ENCODE data around the gene YIPF2.

The YIPF2 gene

GRCh38 chr19:10908380-10908960, 20.0 kb downstream of the YIPF2 start:
- H2AFZ ChIP-seq (ENCODE audit: low read length) = no peak overlapping the region
- H3K9me2 ChIP-seq (ENCODE audit: low read depth, low read length) = no peaks in the 10 kb centered on the region
- H3F3A ChIP-seq (ENCODE audit: insufficient read depth, low read length) = no peaks in the 10 kb centered on the region
- H4K20me1 ChIP-seq (ENCODE audit: insufficient read depth, low read length) = no peaks in the 10 kb centered on the region
- TF ChIP-seq EZH2 (IDR thresholded peaks at IDR 0.05; ENCODE audit: borderline replicate concordance, low read length) (no peak), CTCF (IDR thresholded peaks at IDR 0.05; ENCODE audit: low read length) (no peak)
- H3K27ac ChIP-seq (ENCODE audit: low read depth, low read length, poor library complexity, severe bottlenecking) = no peak overlapping the region
- no peak overlapping the region for H3K9ac ChIP-seq (ENCODE audit: low read length)
- no peaks in the 10 kb centered on the region for H3K27me3 ChIP-seq (ENCODE audit: insufficient read depth, low read length)
- H3K36me3 ChIP-seq (ENCODE audit: insufficient read depth, low read length) = peaks cover 50% of the 10 kb centered on the region
- no peak overlapping the region for H3K4me3 ChIP-seq (ENCODE audit: low read depth, low read length, poor library complexity, severe bottlenecking)
- H3K4me2 ChIP-seq (ENCODE audit: low read length) = no peak overlapping the region
- H3K79me2 ChIP-seq (ENCODE audit: insufficient read depth, low read length) = no peaks in the 10 kb centered on the region
- H3K4me1 ChIP-seq (ENCODE audit: insufficient read depth, low read length, severe bottlenecking) = no peaks in the 10 kb centered on the region
- H3K9me3 ChIP-seq (ENCODE audit: low read length) = no peaks in the 10 kb centered on the region

DNA sequence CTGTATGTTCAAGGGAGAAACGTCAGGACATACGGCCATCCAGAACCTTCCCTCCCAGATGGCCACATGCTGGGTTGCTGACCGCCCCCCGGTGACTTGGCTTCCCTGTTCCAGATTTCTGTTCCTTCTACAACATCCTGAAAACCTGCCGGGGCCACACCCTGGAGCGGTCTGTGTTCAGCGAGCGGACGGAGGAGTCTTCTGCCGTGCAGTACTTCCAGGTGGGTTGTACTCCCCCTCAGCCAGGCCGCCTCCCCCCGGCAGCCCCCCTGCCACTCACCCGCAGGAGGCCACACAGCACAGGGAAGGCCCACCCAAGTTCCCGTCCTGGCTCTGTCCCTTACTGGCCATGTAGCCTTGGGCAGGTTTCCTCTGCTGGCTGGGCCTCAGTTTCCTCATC, 20.5 kb downstream of the YIPF2 start:
- no peaks in the 10 kb centered on the region for H3K9me3 ChIP-seq (ENCODE audit: low read length)
- no peaks in the 10 kb centered on the region for H3F3A ChIP-seq (ENCODE audit: insufficient read depth, low read length)
- no peaks in the 10 kb centered on the region for H3K4me1 ChIP-seq (ENCODE audit: insufficient read depth, low read length, severe bottlenecking)
- H4K20me1 ChIP-seq (ENCODE audit: insufficient read depth, low read length) = no peaks in the 10 kb centered on the region
- no peaks in the 10 kb centered on the region for H3K9me2 ChIP-seq (ENCODE audit: low read depth, low read length)
- no peaks in the 10 kb centered on the region for H3K79me2 ChIP-seq (ENCODE audit: insufficient read depth, low read length)
- no peak overlapping the region for H3K4me3 ChIP-seq (ENCODE audit: low read depth, low read length, poor library complexity, severe bottlenecking)
- no peak overlapping the region for H3K27ac ChIP-seq (ENCODE audit: low read depth, low read length, poor library complexity, severe bottlenecking)
- no peak overlapping the region for H2AFZ ChIP-seq (ENCODE audit: low read length)
- TF ChIP-seq CTCF (IDR thresholded peaks at IDR 0.05; ENCODE audit: low read length) = no peak
- no peak for TF ChIP-seq EZH2 (IDR thresholded peaks at IDR 0.05; ENCODE audit: borderline replicate concordance, low read length)
- peaks cover 52% of the 10 kb centered on the region for H3K36me3 ChIP-seq (ENCODE audit: insufficient read depth, low read length)
- no peaks in the 10 kb centered on the region for H3K27me3 ChIP-seq (ENCODE audit: insufficient read depth, low read length)
- H3K4me2 ChIP-seq (ENCODE audit: low read length) = no peak overlapping the region
- H3K9ac ChIP-seq (ENCODE audit: low read length) = no peak overlapping the region

DNA sequence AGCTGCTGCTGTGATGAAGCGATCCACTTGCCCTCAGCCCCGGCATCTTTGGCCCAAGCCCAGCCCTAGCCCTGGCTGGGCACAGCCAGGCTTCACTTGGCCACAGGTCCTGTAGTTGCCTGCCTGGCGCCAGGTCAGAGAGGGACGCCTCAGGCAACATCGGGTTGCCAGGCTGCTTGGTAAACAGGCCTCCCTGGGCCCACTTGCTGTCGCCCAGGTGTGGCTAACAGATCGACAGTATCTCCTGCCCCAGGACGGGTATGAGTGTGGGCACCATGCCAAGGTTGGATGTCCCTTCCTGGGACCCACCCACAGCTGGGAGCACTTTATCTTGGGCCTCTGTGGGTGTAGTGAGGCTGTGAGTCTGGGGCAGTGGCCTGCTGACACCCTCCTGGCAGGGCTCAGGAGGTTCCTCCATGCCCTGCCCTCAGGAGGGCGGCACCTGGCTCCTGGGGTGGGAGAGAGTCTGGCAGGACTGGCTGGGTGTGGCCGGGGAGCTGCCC, 29.2 kb downstream of the YIPF2 start:
- H3K9me3 ChIP-seq (ENCODE audit: low read length) = no peaks in the 10 kb centered on the region
- no peaks in the 10 kb centered on the region for H3K9me2 ChIP-seq (ENCODE audit: low read depth, low read length)
- H3K27ac ChIP-seq (ENCODE audit: low read depth, low read length, poor library complexity, severe bottlenecking) = no peak overlapping the region
- H3K27me3 ChIP-seq (ENCODE audit: insufficient read depth, low read length) = no peaks in the 10 kb centered on the region
- H3K36me3 ChIP-seq (ENCODE audit: insufficient read depth, low read length) = peaks cover 6% of the 10 kb centered on the region; the same call in 1 of the 2 replicates
- H3K9ac ChIP-seq (ENCODE audit: low read length) = no peak overlapping the region
- peaks cover 33% of the 10 kb centered on the region for H3K4me1 ChIP-seq (ENCODE audit: insufficient read depth, low read length, severe bottlenecking)
- TF ChIP-seq EZH2 (IDR thresholded peaks at IDR 0.05; ENCODE audit: borderline replicate concordance, low read length) (no peak), CTCF (IDR thresholded peaks at IDR 0.05; ENCODE audit: low read length) (no peak)
- H3K4me3 ChIP-seq (ENCODE audit: low read depth, low read length, poor library complexity, severe bottlenecking) = no peak overlapping the region
- H4K20me1 ChIP-seq (ENCODE audit: insufficient read depth, low read length) = no peaks in the 10 kb centered on the region
- H2AFZ ChIP-seq (ENCODE audit: low read length) = no peak overlapping the region
- H3K4me2 ChIP-seq (ENCODE audit: low read length) = no peak overlapping the region
- peaks cover 14% of the 10 kb centered on the region; the same call in 1 of the 2 replicates for H3K79me2 ChIP-seq (ENCODE audit: insufficient read depth, low read length)
- H3F3A ChIP-seq (ENCODE audit: insufficient read depth, low read length) = no peaks in the 10 kb centered on the region
